HepG2 (cell line): Measurements from ENCODE around the gene BCAS1. TPM values are rescaled to one million over a fixed set of nuclear protein-coding genes. Genes with fewer than 3 reads are reported as not detected.
A peak's percentile ranks its signal among the peaks of the same experiment; 100 is the strongest.

Experiments
- BORCS8-MEF2B ChIP-seq: sonication (generic); formaldehyde crosslinking; IDR thresholded peaks from 2 replicates; pipeline ENCODE4 v1.8.0; 2022; ENCODE audit warnings: mild to moderate bottlenecking, missing genetic modification reagents
- GATA4 ChIP-seq: sonication (generic); IDR thresholded peaks from 2 replicates; pipeline ENCODE4 v1.6.1; 2016; ENCODE audit warnings: antibody characterized with exemption, low read depth, borderline replicate concordance
- MEIS2 ChIP-seq: sonication (generic); formaldehyde crosslinking; IDR thresholded peaks from 2 replicates; pipeline ENCODE4 v1.9.0; 2021; ENCODE audit warnings: mild to moderate bottlenecking, missing genetic modification reagents
- MLX ChIP-seq: IDR thresholded peaks from 2 replicates; pipeline ENCODE4 v1.6.1; 2016
- NFIB ChIP-seq: sonication (generic); formaldehyde crosslinking; IDR thresholded peaks from 2 replicates; pipeline ENCODE4 v1.9.0; 2021; ENCODE audit warnings: missing genetic modification reagents, mild to moderate bottlenecking, borderline replicate concordance
- NFYC ChIP-seq: IDR thresholded peaks from 2 replicates; pipeline ENCODE4 v1.6.1; 2016; ENCODE audit warnings: missing genetic modification reagents, missing compliant biosample characterization
- TSC22D2 ChIP-seq: sonication (generic); formaldehyde crosslinking; IDR thresholded peaks from 2 replicates; pipeline ENCODE4 v1.5.1; 2020; ENCODE audit warnings: missing genetic modification reagents, mild to moderate bottlenecking, borderline replicate concordance
- ZBED4 ChIP-seq: sonication (generic); formaldehyde crosslinking; IDR thresholded peaks from 2 replicates; pipeline ENCODE4 v1.4.0; 2020; ENCODE audit warnings: missing genetic modification reagents, borderline replicate concordance
- ZNF24 ChIP-seq: fragments of 450-650 bp; IDR thresholded peaks from 2 replicates; pipeline ENCODE4 v1.6.1; 2017; ENCODE audit warnings: antibody characterized with exemption, mild to moderate bottlenecking
- ZNF407 ChIP-seq: sonication (generic); formaldehyde crosslinking; IDR thresholded peaks from one replicate; pipeline ENCODE4 v1.5.1; 2020; ENCODE audit warnings: mild to moderate bottlenecking, missing genetic modification reagents; ENCODE audit errors: not compliant biosample characterization
- ZNF709 ChIP-seq: sonication (generic); formaldehyde crosslinking; IDR thresholded peaks from 2 replicates; pipeline ENCODE4 v1.5.0; 2020; ENCODE audit warnings: mild to moderate bottlenecking, missing genetic modification reagents
- polyA plus RNA-seq, 8 experiments: library from polyadenylated mRNA; depleted of rRNA in 3 of 8; stranded (reverse) in 7 of 8; unstranded in 1 of 8; fragments of >200 nt; fragmentation: Illumina TruSeq in 4 of 8; extraction: Trizol in 4 of 8; gene quantifications; 2 replicates each; pipeline versions ENCODE4 v1.2.1 to v1.2.3, GENCODE V29; 2011 to 2016; ENCODE audit warnings: low read depth in 4 of 8, missing spikeins in 1 of 8, mixed read lengths in 1 of 8; ENCODE audit not compliant: insufficient read depth in 1 of 8
- total RNA-seq, 5 experiments: library from RNA; depleted of rRNA; stranded (reverse); fragments of >200 nt; fragmentation: Illumina TruSeq; extraction: Trizol; gene quantifications; 2 replicates each; pipeline ENCODE4 v1.2.3, GENCODE V29; 2016; ENCODE audit warnings: low read depth in 1 of 5
- TF ChIP-seq, protein P1 (sequence below): sonication (generic); formaldehyde crosslinking; conservative IDR thresholded peaks from 2 replicates; pipeline ENCODE4 v1.4.0; 2020; ENCODE audit warnings: missing genetic modification reagents

The BCAS1 gene
- total and polyA plus RNA-seq, 2 of the 13 experiments (the other 11 are each of a cell fraction or from before 2014, with no cell fraction given): 0.55 to 0.91 TPM

GRCh38 chr20:54103762-54104600, 33.6 kb upstream of the BCAS1 start (continued):
- TF ChIP-seq ZNF407 (CRISPR knock-in tag) (no peak), ZNF709 (CRISPR knock-in tag) (no peak), MLX (CRISPR knock-in tag) (peak; percentile 95), TSC22D2 (CRISPR knock-in tag) (peak; percentile 80; the same call in 1 of the 2 replicates), ZBED4 (CRISPR knock-in tag) (peak; percentile 80), NFYC (CRISPR knock-in tag) (peak; percentile 51; the same call in 1 of the 2 replicates), NFIB (CRISPR knock-in tag) (no peak), GATA4 (peak; percentile 82), BORCS8-MEF2B (CRISPR knock-in tag) (peak; percentile 94), MEIS2 (peak; percentile 96), ZNF24 (peak; percentile 85)
- TF ChIP-seq, protein P1, sequence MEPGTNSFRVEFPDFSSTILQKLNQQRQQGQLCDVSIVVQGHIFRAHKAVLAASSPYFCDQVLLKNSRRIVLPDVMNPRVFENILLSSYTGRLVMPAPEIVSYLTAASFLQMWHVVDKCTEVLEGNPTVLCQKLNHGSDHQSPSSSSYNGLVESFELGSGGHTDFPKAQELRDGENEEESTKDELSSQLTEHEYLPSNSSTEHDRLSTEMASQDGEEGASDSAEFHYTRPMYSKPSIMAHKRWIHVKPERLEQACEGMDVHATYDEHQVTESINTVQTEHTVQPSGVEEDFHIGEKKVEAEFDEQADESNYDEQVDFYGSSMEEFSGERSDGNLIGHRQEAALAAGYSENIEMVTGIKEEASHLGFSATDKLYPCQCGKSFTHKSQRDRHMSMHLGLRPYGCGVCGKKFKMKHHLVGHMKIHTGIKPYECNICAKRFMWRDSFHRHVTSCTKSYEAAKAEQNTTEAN (CRISPR knock-in tag): peak; percentile 97
